Bronchial epithelial cell (primary cell): ENCODE data around the gene WDFY2. TPM values are rescaled to one million over a fixed set of nuclear protein-coding genes. Genes with fewer than 3 reads are reported as not detected.

Experiments used
- DNase-seq: peaks from one replicate; pipeline ENCODE4 v3.0.0-alpha.2; 2010; ENCODE audit warnings: low read depth
- FAIRE-seq: peaks from 2 replicates; lab custom pipeline; 2011; peaks lifted over from hg19 to GRCh38; lab: Jason Lieb, UNC
- H3K27me3 ChIP-seq: 2 replicates; pipeline ENCODE4 v1.5.1; 2011; ENCODE audit warnings: low read length; ENCODE audit not compliant: control insufficient read depth, insufficient read depth
- H3K36me3 ChIP-seq: 2 replicates; pipeline ENCODE4 v1.5.1; 2011; ENCODE audit warnings: low read length; ENCODE audit not compliant: control insufficient read depth, insufficient read depth
- H3K4me3 ChIP-seq: 2 replicates; pipeline ENCODE4 v1.5.1; 2011; ENCODE audit warnings: mild to moderate bottlenecking, low read depth, low read length, control low read depth
- CTCF ChIP-seq: IDR thresholded peaks from 2 replicates; pipeline ENCODE4 v1.5.1; 2011; ENCODE audit warnings: mild to moderate bottlenecking, moderate library complexity, low read length, control low read depth, inconsistent platforms; ENCODE audit not compliant: insufficient read depth, severe bottlenecking
- total RNA-seq: library from RNA; depleted of rRNA; stranded (reverse); fragments of >200 nt; gene quantifications from 2 replicates; pipeline ENCODE4 v1.2.1, GENCODE V29; 2014

Gene WDFY2
- total RNA-seq, 1 donor from 2014 or later, result 11.3 TPM

GRCh38 chr13:51770160-51770559 is 185.9 kb downstream of the WDFY2 start:
- DNase-seq (no peak), FAIRE-seq (no peak)
- peaks cover 1% of the 10 kb centered on the region for H3K36me3 ChIP-seq
- no peaks in the 10 kb centered on the region for H3K27me3 ChIP-seq
- H3K4me3 ChIP-seq, result no peak overlapping the region
- no peak for TF ChIP-seq CTCF

DNA sequence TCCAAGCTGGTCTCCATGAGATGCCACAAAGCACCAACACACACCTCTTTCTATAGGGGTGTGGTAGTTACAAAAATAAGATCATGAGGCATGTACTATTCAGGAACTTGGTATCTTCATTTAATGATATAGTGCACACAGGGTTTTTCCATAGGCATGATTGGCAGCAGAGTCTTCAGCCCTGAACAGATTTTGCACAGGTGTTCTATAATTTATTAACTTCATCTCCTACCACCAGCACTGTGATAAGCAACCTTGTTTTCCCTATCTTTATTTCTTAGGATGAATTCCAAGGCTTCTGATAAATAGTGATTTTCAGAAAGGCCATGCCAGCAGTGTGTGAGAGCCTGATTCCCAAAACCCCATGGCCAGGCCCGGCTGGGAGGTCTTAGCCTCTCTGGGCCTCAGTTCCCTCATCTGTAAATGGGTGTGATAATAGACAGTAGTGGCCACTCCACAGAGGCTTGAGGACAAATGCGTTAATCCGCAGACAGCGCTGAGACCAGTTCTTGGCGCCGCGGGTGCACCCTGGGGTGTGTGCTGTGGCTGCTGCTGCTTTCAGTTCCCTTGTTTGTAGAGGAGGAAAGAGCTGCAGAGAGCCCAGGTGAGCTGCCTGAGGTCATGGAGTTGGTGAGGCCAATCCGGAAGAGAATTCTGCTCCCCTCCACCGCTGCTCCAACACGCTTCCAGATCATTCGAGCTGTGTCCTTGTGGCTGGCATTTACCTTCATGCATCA is 186.6 kb downstream of the WDFY2 start:
- Histone ChIP-seq H3K27me3 (no peaks in the 10 kb centered on the region), H3K4me3 (no peak overlapping the region), H3K36me3 (peaks cover 1% of the 10 kb centered on the region)
- DNase-seq (no peak), FAIRE-seq (no peak)
- no peak for TF ChIP-seq CTCF

DNA sequence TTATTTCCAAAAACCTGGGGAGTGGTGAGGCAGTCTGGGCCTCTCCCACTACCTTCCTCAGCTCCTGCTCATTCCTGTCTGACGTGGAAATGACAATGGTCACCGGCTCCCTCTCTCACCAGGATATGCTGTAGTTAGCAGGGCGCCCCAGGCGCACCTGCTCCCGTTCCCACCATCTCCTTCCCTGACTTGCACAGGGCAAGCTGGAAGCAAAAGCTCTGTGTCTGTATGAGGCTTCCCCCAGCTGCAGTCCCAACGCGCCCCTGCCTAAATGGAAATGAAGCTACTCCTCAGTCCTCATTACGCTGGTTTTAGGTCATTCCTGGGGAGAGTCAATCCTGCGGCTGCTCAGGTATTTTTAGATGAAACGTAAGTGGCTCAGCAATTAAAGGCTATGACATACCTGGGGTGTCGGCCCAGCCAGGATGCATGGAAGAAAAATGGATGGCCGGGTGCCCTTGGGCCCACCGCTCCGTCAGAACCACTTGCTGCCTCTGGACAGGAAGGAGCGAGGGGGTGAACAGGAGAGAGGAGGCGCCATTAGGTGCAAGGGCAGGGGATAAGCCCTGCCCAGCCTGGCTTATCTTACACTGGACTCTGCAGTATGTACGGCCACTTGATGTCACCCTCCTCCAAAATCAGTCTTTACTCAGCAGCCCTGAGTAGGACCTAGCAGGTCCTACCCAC is 187.3 kb downstream of the WDFY2 start:
- TF ChIP-seq CTCF, result no peak
- no peaks in the 10 kb centered on the region for H3K36me3 ChIP-seq
- no peaks in the 10 kb centered on the region for H3K27me3 ChIP-seq
- DNase-seq (no peak), FAIRE-seq (no peak)
- no peak overlapping the region for H3K4me3 ChIP-seq

- FAIRE-seq, result no peak
- Histone ChIP-seq H3K36me3 (no peaks in the 10 kb centered on the region), H3K4me3 (no peak overlapping the region), H3K27me3 (no peaks in the 10 kb centered on the region)
- DNase-seq, result no peak
- no peak for TF ChIP-seq CTCF
These were observed 187.8 kb downstream of the WDFY2 start for GRCh38 chr13:51772105-51772455.

DNA sequence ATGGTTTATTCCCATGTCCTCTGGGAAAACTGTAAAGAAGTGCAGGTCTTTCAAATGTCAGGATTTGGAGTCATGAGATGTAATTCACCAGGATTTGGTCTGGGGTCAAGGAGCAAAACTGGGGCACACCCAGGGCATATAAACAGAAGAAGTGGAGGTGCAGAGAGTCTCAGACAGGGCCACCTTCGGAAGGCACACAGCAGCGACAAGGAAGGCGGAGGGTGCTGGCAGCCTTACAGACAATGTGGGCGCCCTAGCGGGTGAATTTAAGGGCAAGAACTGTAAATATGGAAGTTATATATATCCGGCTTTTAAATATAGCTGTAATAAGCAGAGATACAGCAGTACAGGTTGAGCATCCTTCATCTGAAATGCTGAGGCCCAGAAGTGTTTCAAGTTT is 188.5 kb downstream of the WDFY2 start:
- peak; percentile 66 for FAIRE-seq
- DNase-seq, result no peak
- no peak for TF ChIP-seq CTCF

More for the DNA sequence above, 188.5 kb downstream of the WDFY2 start:
- H3K27me3 ChIP-seq, result no peaks in the 10 kb centered on the region
- H3K4me3 ChIP-seq, result no peak overlapping the region
- H3K36me3 ChIP-seq, result no peaks in the 10 kb centered on the region
